Gastrocnemius medialis (tissue), 4 donors: ENCODE measurements around the gene MSI2. TPM values are rescaled to one million over a fixed set of nuclear protein-coding genes. Genes with fewer than 3 reads are reported as not detected.

Source experiments
- ATAC-seq, 2 donors: fragments of 150-250 bp; one replicate each; pipeline ENCODE4 v1.9.1; 2016
- DNase-seq, 2 donors: peaks; one replicate each; pipeline ENCODE4 v3.0.0-alpha.2; 2019
- H3K27ac ChIP-seq, 4 donors: fragments of 200-600 bp; sonication (generic); 1 replicate in 1 of 4; 2 replicates in 3 of 4; pipeline ENCODE4 v1.5.1; 2016 to 2018; ENCODE audit warnings: mild to moderate bottlenecking in 2 of 4, moderate library complexity in 1 of 4
- H3K27me3 ChIP-seq, 3 donors: fragments of 200-600 bp; sonication (generic) in 2 of 3; 1 replicate in 1 of 3; 2 replicates in 2 of 3; pipeline versions ENCODE4 v1.5.1 to v1.6.0; 2016 to 2019; ENCODE audit warnings: mild to moderate bottlenecking in 1 of 3, moderate library complexity in 1 of 3
- H3K36me3 ChIP-seq, 2 donors: fragments of 200-600 bp; sonication (generic) in 1 of 2; one replicate each; pipeline ENCODE4 v1.5.1; 2017 to 2018
- H3K4me1 ChIP-seq, 2 donors: fragments of 200-600 bp; sonication (generic) in 1 of 2; one replicate each; pipeline ENCODE4 v1.5.1; 2016 to 2017; ENCODE audit warnings: mild to moderate bottlenecking in 2 of 2
- H3K4me3 ChIP-seq, 4 donors: fragments of 200-600 bp; sonication (generic) in 3 of 4; 1 replicate in 1 of 4; 2 replicates in 3 of 4; pipeline ENCODE4 v1.5.1; 2016 to 2019; ENCODE audit warnings: mild to moderate bottlenecking in 2 of 4
- H3K9me3 ChIP-seq, 3 donors: fragments of 200-600 bp; sonication (generic) in 2 of 3; 1 replicate in 1 of 3; 2 replicates in 2 of 3; pipeline ENCODE4 v1.5.1; 2016 to 2019
- POLR2A ChIP-seq, 2 donors: fragments of 450-650 bp; IDR thresholded peaks; one replicate each; pipeline ENCODE4 v1.6.1; 2017; ENCODE audit warnings: antibody characterized with exemption in 2 of 2, mild to moderate bottlenecking in 2 of 2, moderate library complexity in 2 of 2
- in situ Hi-C, 4 donors: fragments of 200-750 bp; cut with MboI; loops; one replicate each; pipeline versions ENCODE4 v1.15.0 to v1.8.0; 2017; ENCODE audit warnings: low sequenced_read_pairs in 4 of 4
- intact Hi-C: fragments of 100-400 bp; cut with DNase I; formaldehyde crosslinking; loops from one replicate; pipeline ENCODE4 v1.15.1; 2023; ENCODE audit warnings: low total_unique reads
- total RNA-seq, 4 donors: library from RNA; depleted of rRNA; stranded (reverse); fragments of >200 nt; gene quantifications; one replicate each; pipeline versions ENCODE4 v1.1.0 to v1.2.3, GENCODE V29; 2016
- TF ChIP-seq, protein P1 (sequence below), 5 experiments: fragments of 450-650 bp in 3 of 5; fragments of 200-600 bp in 2 of 5; sonication (generic) in 2 of 5; IDR thresholded peaks in 4 of 5; conservative IDR thresholded peaks in 1 of 5; 1 replicate in 4 of 5; 2 replicates in 1 of 5; pipeline ENCODE4 v1.5.1; 2016 to 2019; ENCODE audit warnings: antibody characterized with exemption in 5 of 5, mild to moderate bottlenecking in 3 of 5, moderate library complexity in 3 of 5

Gene MSI2
- total RNA-seq, 4 donors from 2014 or later, result 33.1 to 66.2 (median 48.5) TPM

GRCh38 chr17:57632294-57632693, 376.0 kb downstream of the MSI2 start:
- H3K4me1 ChIP-seq, result no peaks in the 10 kb centered on the region
- TF ChIP-seq POLR2A (IDR thresholded peaks at IDR 0.05), result no peak
- TF ChIP-seq, protein P1, sequence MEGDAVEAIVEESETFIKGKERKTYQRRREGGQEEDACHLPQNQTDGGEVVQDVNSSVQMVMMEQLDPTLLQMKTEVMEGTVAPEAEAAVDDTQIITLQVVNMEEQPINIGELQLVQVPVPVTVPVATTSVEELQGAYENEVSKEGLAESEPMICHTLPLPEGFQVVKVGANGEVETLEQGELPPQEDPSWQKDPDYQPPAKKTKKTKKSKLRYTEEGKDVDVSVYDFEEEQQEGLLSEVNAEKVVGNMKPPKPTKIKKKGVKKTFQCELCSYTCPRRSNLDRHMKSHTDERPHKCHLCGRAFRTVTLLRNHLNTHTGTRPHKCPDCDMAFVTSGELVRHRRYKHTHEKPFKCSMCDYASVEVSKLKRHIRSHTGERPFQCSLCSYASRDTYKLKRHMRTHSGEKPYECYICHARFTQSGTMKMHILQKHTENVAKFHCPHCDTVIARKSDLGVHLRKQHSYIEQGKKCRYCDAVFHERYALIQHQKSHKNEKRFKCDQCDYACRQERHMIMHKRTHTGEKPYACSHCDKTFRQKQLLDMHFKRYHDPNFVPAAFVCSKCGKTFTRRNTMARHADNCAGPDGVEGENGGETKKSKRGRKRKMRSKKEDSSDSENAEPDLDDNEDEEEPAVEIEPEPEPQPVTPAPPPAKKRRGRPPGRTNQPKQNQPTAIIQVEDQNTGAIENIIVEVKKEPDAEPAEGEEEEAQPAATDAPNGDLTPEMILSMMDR (IDR thresholded peaks at IDR 0.05 in 4 of 5, conservative IDR thresholded peaks at IDR 0.05 in 1 of 5), result no peak
- no peak overlapping the region for H3K27ac ChIP-seq
- no peak overlapping the region for H3K4me3 ChIP-seq
- no peak for ATAC-seq
- no peaks in the 10 kb centered on the region for H3K9me3 ChIP-seq
- intact Hi-C loops (no loop called here), in situ Hi-C loops (no loop called here)
- DNase-seq, result peak in 1 of 2 donors; percentile 6
- H3K36me3 ChIP-seq, result peaks cover 0 to 6% of the 10 kb centered on the region in 2 donors
- no peaks in the 10 kb centered on the region for H3K27me3 ChIP-seq

DNA sequence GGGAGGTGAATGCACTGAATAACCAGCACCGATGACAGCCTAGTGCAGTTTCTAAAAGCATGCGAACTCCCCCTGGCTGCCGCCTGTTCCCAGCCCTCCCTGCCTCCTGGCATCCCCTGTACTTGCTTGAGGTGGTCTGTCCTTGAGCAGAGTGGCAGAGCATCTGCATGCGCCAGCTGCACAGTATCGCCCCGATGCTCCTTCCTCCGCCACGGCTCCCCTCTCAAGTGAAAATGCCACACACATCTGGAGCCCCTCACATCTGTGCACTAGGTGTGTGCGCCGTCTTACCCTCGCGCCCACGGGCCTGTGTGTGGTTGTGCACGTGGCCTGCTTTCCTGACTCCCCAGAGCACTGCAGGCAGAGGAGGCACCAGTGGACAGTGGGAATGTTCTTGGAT, 376.9 kb downstream of the MSI2 start:
- ATAC-seq (no peak), DNase-seq (peak in 1 of 2 donors; percentile 6)
- intact Hi-C loops, result no loop called here
- Histone ChIP-seq H3K27ac (no peak overlapping the region), H3K36me3 (peaks cover 0 to 6% of the 10 kb centered on the region in 2 donors), H3K27me3 (no peaks in the 10 kb centered on the region), H3K9me3 (no peaks in the 10 kb centered on the region), H3K4me3 (no peak overlapping the region), H3K4me1 (no peaks in the 10 kb centered on the region)
- in situ Hi-C loops, result no loop called here
- TF ChIP-seq, protein P1 (IDR thresholded peaks at IDR 0.05 in 4 of 5, conservative IDR thresholded peaks at IDR 0.05 in 1 of 5), result no peak
- no peak for TF ChIP-seq POLR2A (IDR thresholded peaks at IDR 0.05)

DNA sequence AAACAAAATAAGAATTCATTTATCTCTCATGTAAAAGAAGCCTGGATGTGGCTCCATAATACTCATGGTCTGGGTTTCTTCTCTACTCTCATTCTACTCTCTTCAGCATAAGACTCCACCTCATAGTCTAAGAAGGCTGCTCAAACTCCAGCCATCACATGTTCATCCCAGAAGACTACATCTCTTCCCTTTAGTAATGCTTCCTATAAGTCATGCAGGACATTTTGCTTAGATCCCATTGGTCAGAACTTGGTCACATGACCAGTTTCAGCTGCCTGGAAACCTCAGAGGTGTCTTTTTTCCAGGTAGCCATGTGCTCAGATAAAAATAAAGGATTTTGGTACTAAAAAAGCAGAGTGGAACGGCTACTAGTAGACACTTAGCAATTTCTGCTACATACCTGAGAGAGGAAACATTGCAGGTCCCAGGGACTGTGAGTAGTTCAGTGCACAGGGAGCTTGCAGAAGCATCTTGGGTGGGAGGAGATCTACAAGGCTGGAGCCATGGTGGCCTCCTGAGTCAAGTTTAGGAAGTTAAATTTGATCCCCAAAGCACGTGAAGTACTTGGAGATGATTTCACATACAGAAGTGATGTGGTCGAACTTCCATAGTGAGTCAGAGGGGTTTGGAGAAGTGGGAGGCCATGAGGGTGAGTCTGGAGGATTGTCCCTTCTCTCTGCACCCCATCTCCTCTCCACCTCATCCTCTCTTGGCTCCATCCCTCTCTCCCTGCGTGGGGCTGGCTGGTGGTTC, 378.6 kb downstream of the MSI2 start:
- intact Hi-C loops (no loop called here), in situ Hi-C loops (no loop called here)
- Histone ChIP-seq H3K36me3 (no peaks in the 10 kb centered on the region), H3K9me3 (no peaks in the 10 kb centered on the region), H3K4me3 (no peak overlapping the region), H3K27me3 (no peaks in the 10 kb centered on the region), H3K27ac (no peak overlapping the region), H3K4me1 (no peaks in the 10 kb centered on the region)
- no peak for TF ChIP-seq POLR2A (IDR thresholded peaks at IDR 0.05)
- TF ChIP-seq, protein P1 (IDR thresholded peaks at IDR 0.05 in 4 of 5, conservative IDR thresholded peaks at IDR 0.05 in 1 of 5), result no peak
- ATAC-seq (peak in 1 of 2 donors; percentile 52), DNase-seq (no peak)

GRCh38 chr17:57636274-57636673, 380.0 kb downstream of the MSI2 start:
- DNase-seq, result no peak
- in situ Hi-C loops, result no loop called here
- H3K27me3 ChIP-seq, result no peaks in the 10 kb centered on the region
- TF ChIP-seq, protein P1 (IDR thresholded peaks at IDR 0.05 in 4 of 5, conservative IDR thresholded peaks at IDR 0.05 in 1 of 5), result no peak
- no peak for TF ChIP-seq POLR2A (IDR thresholded peaks at IDR 0.05)
- H3K4me3 ChIP-seq, result no peak overlapping the region
- H3K36me3 ChIP-seq, result no peaks in the 10 kb centered on the region
- no peak overlapping the region for H3K27ac ChIP-seq
- H3K4me1 ChIP-seq, result no peaks in the 10 kb centered on the region
- intact Hi-C loops, result no loop called here
- no peak for ATAC-seq
- no peaks in the 10 kb centered on the region for H3K9me3 ChIP-seq
